ENCODE measurements around the gene CTBP1.
A peak's percentile ranks its signal among the peaks of the same experiment; 100 is the strongest.

CTBP1 gene

DNA sequence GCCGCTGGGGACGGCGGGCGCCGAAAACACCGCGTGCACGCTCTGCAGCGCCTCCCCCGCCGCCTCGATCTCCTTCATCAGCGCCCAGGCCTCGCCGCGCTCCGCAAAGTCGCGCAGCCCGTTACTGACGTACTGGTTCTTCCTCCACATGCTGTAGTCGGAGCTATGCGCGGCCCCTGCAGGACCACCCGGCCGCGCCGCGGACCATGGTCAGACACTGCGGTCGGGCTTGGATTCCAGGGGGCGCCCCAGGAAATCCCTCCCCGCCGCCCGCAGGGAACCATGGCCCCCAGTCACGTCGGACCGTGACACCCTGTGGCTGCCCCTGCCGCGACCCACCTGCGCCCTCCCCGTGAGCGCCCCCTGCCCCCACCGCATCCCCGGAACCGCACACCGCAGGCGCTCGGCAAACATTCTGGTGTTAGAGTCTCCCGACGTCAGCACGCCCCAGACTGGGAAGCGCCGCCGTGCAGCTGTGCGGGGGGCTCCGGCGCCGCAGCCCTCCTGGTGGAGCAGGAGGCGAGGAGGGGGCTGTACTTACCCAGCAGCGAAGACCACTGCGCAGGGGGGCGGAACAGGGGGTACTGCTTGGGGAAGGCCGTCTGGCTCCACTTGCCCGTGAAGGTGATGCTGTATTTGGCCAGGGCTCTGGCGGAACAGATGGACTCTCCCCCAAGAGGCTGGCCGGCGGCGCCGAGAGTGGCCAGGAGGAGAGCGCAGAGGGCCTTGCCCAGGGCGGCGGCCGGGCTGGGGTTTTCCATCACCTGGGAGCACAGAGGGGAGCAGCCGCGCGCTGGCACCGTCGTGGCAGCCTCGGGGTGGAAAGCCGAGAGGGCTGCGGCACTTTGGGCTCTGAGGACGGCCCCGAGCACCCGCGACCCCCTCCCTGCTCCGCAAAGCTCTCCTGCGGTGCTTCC lies 77.4 kb downstream of the CTBP1 start:
- DNase-seq: no peak

- DNase-seq: no peak
These were observed 78.0 kb downstream of the CTBP1 start for GRCh38 chr4:1170976-1171310.

GRCh38 chr4:1170156-1170975 lies 78.6 kb downstream of the CTBP1 start:
- no peak for DNase-seq

GRCh38 chr4:1169691-1170096 lies 79.2 kb downstream of the CTBP1 start:
- DNase-seq: no peak

- DNase-seq: no peak
These were observed 79.7 kb downstream of the CTBP1 start for GRCh38 chr4:1169171-1169671.

DNA sequence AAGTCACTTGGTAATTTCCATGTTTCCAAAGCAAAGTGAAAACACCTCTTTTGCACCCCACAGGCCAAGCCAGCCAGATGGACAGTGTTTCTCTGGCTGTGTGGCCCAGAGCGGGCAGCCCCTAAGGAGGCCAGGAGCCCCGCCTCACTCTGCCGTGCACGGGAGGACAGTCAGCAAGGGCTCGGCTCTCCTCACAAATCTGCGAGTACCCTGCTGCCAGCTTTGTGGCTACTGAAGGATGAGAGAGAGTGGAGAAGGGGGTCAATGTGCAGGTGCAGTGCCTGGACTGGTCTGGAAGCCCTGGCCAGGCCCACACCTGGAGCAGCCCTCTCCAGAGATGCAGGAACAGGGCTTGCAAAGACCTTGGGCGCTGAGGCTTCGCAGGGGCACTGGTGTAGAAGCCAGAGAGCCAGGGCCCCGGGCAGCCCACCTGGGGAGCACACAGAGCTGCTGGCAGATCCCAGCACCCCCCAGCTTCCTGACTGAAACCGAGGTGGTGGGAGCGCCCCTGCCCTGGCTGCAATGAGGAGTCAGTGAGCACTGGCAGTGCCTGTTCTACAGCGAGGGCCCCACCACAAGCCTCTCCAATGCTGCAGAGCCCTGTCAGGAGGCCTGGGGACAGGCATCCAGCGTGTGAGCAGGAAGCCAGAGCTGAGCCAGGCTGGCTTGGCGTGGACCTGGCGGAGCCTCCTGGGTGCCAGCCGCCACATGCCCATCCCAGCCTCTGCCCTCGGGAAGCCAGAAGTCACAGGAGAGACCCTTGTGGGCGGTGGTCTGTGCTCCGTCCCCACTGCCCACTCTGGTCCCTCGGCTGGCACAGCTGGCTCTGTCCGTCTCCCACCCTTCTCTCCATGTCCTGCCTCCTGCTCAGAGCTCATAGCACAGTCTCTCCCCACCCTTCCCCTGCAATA lies 80.5 kb downstream of the CTBP1 start:
- DNase-seq: no peak

DNA sequence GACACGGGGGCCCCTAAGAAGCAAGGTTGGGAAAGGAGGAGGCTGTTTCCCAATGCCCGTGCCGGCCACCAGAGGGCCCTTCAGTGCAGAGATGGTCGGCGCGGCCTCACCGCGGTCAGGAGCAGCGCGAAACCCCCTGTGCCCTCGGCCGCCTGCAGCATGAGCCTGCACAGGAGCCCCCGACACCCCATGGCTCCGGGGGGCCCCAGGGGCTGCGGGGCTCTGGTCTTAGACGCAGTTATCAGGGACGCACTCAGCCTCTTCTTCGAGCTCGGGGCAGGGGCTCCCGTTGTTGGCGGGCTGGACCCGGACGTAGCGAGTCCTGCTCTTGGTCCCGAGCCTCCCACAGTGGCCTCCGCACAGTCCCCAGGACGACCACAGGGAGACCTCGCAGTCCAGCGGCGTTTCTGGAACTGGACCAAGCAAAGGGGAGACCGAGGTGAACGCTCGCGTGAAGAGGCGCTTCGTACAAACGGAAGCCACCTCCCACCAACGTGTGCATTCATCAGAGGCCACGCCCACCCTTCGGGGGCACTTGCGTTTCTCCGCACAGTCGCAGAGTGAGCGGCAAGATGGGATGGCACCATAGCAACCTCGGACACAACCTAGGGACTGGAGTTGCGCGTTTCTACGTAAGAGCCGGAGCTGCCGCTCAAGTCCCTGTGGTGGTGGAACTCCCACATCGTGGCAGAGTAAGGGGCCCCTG lies 81.5 kb downstream of the CTBP1 start:
- peak; percentile 14 for DNase-seq

DNA sequence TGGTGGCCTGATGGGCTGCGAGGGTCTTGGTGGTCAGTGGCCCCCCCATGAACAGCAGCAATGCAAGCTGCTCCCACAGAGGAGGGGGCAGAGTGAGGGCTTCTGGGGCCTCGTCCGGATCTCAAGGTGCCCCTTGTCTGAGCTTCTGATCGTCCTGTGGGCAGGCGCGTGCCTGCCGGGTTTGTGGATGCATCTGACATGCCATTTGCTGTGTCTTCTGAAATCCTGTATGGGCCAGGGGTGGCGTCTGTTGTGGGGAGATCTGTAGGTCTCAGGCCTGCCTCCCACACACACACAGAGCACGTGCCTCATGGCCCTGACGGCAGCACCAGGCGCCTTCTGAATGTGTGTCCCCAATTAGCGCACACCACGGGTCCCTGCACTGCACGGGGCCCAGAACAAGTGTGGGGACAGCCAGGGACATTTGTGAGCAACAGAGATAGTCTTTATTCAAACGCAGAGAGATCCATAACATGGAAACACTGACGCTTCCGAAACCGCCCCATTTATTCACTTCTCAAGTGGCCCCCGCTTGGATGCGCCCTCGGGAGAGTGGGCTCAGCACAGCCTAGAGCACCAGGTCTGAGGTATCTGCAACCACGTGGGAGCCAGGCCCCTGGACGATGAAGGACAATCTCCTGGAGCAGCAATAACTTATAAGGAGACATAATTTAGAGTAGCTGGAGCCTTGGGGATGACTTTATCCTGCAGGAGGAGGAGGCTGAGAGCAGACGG lies 82.3 kb downstream of the CTBP1 start:
- no peak for DNase-seq

- no peak for DNase-seq
These were observed 83.9 kb downstream of the CTBP1 start for GRCh38 chr4:1164956-1165545.

DNA sequence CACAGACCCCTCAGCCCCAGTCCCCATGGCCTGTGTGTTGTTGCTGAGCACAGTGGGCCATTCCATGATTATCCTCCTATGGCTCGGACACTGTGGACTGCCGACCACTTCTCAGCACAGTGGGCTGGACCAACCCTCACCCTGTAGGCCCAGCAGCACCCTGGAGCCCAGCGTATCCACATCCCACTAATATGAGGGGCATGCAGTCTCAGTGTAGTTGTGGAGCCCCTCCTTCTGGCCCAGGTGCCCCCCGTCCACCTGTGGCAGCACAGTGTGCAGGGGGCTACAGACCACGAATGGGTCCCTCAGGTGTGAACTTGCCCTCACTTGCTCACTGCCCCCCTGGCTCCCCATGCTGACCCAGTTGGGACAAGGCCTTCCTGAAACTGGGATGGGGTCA lies 84.5 kb downstream of the CTBP1 start:
- no peak for DNase-seq

GRCh38 chr4:1164040-1164439 lies 84.9 kb downstream of the CTBP1 start:
- no peak for DNase-seq

All from NCI-H1694 treated with DMSO at 0.1 percent for 48 hours (cell line).